Hematopoietic multipotent progenitor cell (in vitro differentiated cells): Measurements from ENCODE around the gene GIPC1. TPM values are rescaled to one million over a fixed set of nuclear protein-coding genes. Genes with fewer than 3 reads are reported as not detected.
A peak's percentile ranks its signal among the peaks of the same experiment; 100 is the strongest.
"Not testable (repeated sequence)": the region's sequence is repeated elsewhere in the genome, so short reads cannot be mapped to it uniquely, and the experiment has no call there.

Experiments
- DNase-seq, 3 donors: peaks; one replicate each; pipeline ENCODE4 v3.0.0-alpha.2; 2011 to 2015; ENCODE audit warnings: low read depth in 2 of 3, low spot score in 2 of 3
- total RNA-seq: library from RNA; depleted of rRNA; stranded (reverse); fragments of >200 nt; gene quantifications from one replicate; pipeline ENCODE4 v1.2.3, GENCODE V29; 2012

Gene GIPC1
- total RNA-seq, 1 donor, result 35.0 TPM

DNA sequence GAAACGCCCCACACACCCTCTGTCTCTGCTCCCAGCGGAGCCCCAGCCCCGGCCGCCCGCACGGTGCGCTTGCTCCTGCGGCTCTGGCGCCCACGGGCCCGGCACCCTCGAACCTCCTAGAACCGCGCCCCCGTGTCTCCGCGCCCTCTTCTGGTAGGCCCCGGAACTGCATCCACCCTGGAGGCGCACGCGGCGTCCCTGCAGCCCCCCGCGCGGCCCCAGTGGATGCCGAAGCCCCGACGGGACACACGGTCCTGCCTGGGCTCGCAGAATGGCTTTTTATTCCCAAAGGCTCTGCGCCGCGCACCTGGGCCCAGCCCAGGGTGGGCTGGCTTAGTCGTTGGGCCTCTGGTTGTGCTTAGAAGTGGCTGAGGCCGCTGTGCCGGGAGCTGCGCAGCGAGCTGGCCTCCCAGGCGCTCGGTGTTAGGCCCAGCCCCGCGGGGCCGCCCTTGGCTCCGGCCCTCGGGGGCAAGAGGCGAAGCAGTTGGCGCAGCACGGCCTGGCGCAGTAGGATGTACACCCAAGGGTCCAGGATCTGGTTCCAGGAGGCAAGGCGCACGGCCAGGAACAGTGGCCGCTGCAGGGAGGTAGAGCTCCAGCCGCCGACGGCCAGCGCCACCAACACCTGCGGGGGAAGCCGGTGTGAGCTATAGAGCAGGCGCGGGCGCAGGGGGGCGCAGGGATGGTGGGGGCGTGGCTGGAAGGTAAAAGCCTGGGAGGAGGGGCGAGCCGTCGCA lies 23.6 kb downstream of the GIPC1 start:
- DNase-seq, result peak; percentile 70 to 80 (median 77)

DNA sequence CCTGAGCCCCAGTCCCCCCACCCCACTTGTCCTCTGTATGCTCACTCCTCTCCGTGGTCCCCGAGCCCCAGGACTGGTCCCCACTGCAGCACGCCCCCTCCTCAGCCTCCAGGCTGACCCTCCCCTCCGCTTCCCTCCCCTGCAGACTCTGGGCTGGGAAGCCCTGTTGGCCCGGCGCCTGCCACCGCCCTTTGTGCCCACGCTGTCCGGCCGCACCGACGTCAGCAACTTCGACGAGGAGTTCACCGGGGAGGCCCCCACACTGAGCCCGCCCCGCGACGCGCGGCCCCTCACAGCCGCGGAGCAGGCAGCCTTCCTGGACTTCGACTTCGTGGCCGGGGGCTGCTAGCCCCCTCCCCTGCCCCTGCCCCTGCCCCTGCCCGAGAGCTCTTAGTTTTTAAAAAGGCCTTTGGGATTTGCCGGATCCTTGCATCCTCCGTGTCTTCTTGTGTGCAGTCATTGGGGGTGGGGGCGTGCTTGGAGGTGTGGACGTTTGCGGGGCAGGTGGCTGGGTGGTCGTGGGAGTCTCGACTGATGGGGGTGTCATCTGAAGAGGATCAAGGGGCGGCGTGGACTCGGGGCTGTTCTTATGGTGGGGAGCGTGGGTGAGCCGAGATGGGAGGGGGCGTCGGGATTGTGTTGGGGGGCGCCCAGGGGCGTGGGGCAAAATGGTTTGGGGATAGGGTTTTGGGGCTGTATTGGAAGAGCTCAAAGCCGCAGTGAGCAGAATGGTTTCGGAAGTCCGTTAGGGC lies 24.3 kb downstream of the GIPC1 start:
- DNase-seq, result no peak

DNA sequence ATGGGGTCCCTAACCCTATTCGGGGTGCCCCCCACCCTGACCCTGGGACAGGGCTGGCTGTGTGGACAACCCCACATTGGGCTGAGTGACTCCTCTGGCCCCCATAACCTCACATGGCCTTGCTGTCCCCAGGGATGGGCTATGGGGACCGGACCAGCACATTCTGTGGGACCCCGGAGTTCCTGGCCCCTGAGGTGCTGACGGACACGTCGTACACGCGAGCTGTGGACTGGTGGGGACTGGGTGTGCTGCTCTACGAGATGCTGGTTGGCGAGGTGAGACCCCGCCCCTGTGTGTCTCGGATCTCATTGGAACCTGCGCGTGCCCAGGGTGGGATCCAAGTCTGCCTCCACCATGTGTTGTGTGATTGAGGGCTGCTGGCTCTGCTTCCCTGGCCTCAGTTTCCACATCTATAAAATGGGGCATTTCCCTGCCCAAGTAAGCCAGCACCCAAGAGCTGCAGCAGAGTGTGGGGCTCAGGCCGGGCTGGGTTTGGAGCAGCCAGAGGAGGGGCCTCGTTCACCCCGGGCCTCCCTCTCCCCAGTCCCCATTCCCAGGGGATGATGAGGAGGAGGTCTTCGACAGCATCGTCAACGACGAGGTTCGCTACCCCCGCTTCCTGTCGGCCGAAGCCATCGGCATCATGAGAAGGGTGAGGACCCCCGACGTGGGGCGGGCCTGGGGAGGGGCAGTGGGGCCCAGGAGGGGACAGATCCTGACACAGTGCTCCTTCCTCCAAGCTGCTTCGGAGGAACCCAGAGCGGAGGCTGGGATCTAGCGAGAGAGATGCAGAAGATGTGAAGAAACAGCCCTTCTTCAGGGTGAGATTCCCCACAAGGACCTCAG lies 25.7 kb downstream of the GIPC1 start:
- no peak for DNase-seq

DNA sequence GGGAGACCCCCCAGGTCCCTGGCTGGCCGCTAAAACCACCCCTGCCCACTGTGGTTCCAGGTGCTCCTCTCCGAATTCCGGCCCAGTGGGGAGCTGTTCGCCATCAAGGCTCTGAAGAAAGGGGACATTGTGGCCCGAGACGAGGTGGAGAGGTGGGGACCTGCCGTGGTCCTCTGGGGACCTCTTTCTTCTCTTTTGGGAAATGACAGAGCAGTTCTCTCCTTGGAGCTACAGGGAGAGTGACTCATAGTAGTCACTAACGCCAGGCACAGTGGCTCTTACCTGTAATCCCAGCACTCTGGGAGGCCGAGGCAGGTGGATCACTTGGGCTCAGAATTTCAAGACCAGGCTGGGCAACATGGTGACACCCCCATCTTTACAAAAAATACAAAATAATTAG lies 28.1 kb downstream of the GIPC1 start:
- peak in 1 of 3 donors; percentile 45 for DNase-seq

DNA sequence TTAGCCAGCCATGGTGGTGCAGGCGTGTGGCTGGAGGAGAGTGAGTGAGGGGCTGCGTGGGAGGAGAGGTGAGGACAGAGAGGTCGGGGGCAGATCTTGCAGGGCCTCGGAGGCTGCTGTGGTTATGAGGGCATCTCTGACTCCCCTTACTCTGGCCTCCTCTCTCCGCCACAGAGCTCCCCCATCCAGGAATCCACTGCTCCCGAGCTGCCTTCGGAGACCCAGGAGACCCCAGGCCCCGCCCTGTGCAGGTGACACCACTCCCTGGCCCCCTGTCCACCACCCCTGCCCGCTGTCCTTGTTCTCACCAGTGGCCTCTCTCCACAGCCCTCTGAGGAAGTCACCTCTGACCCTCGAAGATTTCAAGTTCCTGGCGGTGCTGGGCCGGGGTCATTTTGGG lies 28.5 kb downstream of the GIPC1 start:
- DNase-seq, result no peak

DNA sequence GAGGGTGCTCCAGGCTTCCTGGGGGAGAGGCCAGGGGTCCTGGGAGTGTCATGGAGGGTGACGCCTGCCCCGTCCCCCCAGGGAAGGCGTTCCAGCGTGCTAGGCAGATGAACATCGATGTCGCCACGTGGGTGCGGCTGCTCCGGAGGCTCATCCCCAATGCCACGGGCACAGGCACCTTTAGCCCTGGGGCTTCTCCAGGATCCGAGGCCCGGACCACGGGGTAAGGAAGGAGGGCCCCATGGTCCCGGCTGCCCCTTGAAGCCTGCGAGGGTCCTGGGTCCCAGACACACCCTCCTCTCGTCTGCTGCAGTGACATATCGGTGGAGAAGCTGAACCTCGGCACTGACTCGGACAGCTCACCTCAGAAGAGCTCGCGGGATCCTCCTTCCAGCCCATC lies 32.2 kb downstream of the GIPC1 start:
- no peak for DNase-seq

DNA sequence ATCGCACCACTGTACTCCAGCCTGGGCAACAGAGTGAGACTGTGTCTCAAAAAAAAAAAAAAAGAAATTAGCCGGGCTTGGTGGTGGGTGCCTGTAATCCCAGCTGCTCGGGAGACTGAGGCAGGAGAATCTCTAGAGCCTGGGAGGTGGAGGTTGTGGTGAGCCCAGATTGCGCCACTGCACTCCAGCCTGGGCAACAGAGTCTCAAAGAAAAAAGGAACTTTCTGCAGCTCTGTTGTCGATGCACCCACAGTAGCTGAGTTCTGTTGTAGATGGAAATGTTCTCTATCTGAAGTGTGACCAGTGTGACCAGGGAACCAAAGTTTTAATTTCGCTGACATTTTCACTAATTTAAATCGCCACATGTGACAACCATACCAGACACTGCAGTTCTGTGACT lies 33.5 kb downstream of the GIPC1 start:
- DNase-seq, result not testable (repeated sequence)

DNA sequence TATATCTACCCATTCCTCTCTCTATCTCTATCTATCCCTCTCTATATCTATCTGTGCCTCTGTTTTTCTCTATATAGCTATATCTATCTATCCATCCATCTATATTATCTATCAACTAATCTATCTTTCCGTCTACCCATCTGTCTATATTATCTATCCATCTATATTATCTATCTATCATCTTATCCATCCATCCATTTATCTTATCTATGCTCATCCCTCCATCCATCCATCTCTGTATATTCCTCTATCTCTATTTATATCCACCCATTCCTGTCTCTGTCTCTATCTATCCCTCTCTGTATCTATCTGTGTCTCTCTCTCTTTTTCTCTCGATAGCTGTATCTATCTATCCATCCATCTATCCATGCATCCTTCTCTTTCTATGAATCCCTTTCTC lies 35.0 kb downstream of the GIPC1 start:
- DNase-seq, result no peak

DNA sequence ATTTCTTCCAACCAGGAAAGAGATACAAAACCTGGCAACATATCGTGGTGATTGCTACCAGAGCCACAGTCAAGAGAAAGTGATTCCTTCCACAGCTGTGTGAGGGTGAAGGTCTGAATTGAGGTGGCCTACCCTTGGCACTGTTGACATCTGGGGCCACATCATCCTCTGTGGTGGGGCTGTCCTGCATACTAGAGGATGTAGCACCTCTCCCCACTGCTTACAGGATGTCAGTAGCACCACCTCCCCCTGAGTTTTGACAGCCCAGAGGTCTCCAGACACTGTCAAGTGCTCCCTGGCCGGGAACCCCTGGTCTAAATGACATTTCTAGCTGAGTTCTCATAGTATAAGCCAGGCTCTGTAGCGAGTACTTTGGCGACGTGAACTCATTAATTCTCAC lies 36.2 kb downstream of the GIPC1 start:
- no peak for DNase-seq

DNA sequence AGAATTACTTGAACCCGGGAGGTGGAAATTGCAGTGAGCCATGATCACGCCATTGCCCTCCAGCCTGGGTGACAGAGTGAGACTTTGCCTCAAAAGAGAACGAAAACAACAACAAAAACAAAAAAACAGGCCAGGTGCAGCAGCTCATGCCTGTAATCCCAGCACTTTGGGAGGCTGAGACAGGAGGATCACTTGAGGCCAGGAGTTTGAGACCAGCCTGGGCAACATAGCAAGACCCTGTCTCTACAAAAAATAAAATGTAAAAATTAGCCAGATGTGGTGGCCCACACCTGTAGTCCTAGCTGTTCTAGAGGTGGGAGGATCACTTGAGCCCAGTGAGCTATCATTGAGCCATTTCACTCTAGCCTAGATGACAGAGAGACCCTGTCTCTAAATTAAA lies 43.6 kb downstream of the GIPC1 start:
- not testable (repeated sequence) for DNase-seq

DNA sequence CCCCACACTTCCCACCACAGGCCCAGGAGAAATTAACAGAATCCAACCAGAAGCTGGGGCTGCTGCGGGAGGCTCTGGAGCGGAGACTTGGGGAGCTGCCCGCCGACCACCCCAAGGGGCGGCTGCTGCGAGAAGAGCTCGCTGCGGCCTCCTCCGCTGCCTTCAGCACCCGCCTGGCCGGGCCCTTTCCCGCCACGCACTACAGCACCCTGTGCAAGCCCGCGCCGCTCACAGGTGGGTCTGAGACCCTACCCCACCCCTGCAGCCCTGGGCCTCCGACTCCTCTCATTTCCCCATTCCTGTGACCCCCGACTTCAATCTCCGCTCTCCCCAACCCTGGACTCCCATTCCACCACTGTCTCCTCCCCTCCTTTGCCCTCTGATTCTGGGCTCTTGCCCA lies 45.1 kb downstream of the GIPC1 start:
- DNase-seq, result no peak

DNA sequence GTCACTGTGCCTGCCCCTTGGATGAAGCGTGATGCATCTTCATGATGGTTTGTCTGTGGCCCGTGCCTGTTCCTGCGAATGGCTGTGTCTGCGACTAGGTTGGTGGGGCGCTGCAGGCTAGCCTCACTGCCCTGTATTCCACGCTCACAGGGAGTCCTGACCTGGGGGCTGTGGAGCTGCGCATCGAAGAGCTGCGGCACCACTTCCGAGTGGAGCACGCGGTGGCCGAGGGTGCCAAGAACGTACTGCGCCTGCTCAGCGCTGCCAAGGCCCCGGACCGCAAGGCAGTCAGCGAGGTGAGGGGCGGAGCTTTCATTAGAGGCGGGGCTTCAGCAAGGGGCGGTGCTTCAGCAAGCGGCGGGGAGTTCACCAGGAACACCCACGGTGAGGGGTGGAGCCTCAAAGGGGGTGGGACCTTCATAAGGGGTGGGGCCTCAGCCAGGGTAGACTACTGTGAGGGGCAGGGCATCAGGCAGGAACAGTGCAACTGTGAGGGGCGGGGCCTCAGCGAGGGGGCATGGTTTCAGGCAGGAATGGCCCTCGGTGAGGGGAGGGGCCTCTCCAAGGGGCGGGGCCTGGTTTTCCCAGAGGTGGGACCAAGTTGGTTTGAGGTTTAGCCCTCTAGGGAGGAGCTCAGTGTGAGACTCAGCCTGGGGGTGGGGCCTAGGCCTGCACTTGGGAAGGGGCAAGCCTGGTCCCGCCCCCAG lies 45.6 kb downstream of the GIPC1 start:
- DNase-seq, result peak in 2 of 3 donors; percentile 74 to 83

DNA sequence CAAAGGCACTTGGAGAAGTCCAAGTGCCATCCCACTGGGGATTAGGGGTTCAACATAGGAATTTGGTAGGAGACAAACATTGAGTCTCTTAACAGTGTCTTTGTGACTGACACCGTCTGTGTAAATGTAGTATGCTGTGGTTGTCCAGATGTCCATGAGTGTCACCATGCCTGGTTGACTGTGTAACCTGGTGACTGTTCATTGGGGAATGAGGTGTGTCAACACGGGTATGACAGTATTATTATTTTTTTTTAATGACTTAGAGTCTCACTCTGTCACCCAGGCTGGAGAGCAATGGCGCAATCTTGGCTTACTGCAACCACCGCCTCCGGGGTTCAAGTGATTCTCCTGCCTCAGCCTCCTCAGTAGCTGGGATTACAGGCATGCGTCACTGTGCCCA lies 46.6 kb downstream of the GIPC1 start:
- DNase-seq, result no peak

DNA sequence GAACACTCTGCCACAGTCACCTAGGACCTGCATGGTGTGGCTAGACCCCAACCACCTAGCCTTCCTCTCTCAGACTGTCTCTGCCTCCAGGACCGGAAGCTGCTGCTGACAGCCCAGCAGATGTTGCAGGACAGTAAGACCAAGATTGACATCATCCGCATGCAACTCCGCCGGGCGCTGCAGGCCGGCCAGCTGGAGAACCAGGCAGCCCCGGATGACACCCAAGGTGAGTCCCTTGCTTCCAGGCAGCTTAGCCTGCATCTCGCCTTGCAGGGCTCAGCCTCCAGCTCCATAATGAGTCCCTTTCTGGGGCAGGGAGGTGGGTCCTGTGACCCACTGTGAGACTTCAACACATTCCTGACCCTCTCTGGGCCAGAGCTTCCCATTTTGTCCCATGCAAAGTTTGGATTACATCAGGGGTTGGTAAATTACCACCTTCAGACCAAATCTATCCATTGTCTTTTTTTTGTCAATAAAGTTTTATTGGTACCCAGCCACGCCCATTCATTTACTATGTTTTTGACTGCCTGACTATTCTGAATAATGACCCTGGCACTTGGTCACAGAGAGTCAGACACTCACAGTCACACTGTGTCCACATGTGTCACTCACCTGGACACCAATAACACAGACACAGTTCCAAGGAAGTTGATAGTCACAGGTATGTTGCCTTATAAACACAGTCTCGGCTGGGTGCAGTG lies 49.4 kb downstream of the GIPC1 start:
- no peak for DNase-seq

DNA sequence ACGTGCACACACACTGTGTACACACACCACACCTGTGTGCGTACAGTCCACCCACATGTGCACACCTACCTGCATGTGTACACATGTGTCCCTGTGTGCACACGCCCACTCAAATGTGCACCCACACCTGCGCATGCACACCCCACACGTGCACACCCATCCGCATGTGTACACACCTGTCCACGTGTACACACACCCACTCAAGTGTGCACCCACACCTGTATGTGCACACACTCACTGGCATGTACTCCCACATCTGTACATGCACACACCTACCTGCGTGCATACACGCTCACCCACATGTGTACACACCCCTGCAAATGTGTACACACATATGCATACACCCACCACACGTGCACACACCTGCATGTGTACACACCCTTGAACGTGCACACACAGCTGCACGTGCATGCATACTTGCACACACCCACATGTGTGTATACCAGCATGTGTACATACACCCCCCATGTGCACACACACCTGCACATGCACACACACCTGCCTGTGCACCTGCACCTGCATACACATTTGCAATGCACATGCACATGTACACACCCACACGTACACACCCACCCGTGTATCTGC lies 52.2 kb downstream of the GIPC1 start:
- no peak for DNase-seq

DNA sequence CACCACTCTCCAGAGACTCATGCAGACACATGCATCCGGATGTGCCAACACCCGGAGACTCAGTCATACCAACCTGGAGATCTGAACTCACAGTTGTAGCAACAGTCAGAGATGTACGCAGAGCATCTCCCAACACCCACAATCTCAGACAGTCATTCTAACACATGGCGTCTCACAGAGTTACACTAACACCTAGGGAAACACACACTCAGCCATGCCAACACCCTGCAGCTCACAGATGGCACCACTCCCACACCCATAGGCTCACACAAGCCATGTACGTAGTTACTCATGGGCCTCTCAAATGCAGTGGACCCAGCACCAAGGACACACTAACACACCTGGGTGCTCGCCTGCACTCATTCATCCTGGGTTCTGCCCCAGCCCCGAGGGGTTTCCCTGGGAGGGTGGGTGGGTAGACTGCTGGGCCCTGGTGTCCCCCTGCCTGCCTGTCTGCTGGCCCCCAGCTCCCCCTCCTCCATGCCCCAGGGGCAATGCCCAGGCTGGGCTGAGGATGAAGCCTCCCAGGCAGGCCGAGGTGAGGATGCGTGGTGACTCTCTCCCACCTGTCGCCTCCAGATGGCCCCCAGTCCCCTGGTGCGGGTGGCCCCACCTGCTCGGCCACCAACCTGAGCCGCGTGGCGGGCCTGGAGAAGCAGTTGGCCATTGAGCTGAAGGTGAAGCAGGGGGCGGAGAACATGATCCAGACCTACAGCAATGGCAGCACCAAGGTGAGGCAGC lies 52.9 kb downstream of the GIPC1 start:
- no peak for DNase-seq

DNA sequence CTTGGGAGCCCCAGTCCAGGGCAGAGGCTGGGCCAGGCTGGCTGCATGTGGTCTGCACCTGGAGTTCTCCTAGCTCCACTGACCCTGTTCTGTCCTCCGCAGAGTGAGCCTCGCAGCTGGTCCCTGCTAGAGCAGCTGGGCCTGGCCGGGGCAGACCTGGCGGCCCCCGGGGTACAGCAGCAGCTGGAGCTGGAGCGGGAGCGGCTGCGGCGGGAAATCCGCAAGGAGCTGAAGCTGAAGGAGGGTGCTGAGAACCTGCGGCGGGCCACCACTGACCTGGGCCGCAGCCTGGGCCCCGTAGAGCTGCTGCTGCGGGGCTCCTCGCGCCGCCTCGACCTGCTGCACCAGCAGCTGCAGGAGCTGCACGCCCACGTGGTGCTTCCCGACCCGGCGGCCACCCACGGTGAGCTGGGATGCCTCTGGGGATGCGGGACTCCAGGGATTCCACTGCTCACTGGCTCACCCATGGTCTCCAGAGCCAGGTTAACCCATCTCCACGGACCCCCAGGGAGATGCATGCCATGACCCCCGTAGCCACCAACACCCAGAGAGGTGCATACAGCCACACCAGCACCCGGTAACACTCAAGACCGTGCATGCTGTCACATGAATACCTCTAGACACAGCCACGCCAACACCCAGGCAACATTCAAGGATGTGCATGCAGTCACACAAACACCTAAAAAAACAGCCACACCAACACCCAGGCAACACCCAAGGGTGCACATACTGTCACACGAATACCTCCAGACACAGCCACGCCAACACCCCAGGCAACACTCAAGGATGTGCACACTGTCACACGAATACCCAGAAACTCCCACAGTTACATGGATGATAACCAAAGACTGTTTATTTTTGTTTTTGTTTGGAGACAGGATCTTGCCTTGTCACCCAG lies 54.6 kb downstream of the GIPC1 start:
- DNase-seq, result no peak

DNA sequence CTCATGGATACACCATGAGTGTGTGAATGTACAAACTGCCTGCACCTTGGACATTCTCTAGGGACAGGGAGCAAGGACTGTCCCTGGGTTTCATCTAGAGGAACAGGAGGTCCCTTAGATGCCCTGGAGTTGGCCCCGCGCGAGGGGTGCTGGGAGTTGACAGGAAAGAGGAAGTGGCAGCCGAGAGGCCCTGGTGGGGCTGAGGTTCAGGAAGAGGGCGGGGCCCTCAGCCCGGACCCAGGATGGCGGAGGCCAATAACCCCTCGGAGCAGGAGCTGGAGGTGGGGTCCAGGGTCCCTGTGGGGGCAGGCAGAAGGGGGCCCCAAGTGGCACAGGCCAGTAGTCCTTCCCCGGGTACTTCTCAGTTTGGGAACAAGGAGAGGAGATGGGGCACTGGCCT lies 55.9 kb downstream of the GIPC1 start:
- DNase-seq, result peak in 2 of 3 donors; percentile 86 to 93
